Ovary (tissue), 3 donors: ENCODE measurements around the gene PTEN.

Experiments
- CTCF ChIP-seq, 3 donors: fragments of 450-650 bp in 2 of 3; fragments of 200-600 bp in 1 of 3; IDR thresholded peaks; one replicate each; pipeline versions ENCODE4 v1.5.1 to v1.8.0; 2016 to 2022; ENCODE audit warnings: antibody characterized with exemption in 3 of 3, mild to moderate bottlenecking in 1 of 3
- EP300 ChIP-seq: sonication (generic); formaldehyde crosslinking; IDR thresholded peaks from one replicate; pipeline ENCODE4 v1.6.1; 2017; ENCODE audit warnings: antibody characterized with exemption
- donor health status: DM: no; HTN: no; CAD: no.

GRCh38 chr10:87878664-87879459 is 15.4 kb downstream of the PTEN start:
- TF ChIP-seq EP300, result no peak
- no peak for TF ChIP-seq CTCF (IDR thresholded peaks at IDR 0.05)
